Measurements from ENCODE around the gene FKBP1C. TPM values are rescaled to one million over a fixed set of nuclear protein-coding genes. Genes with fewer than 3 reads are reported as not detected.
"Not testable (repeated sequence)": the region's sequence is repeated elsewhere in the genome, so short reads cannot be mapped to it uniquely, and the experiment has no call there.

Gene FKBP1C
- total RNA-seq: 1 to 10 TPM in 1 of 5 donors, under 1 TPM in 4; 0.20 to 1.3 (median 0.55) TPM
- 0.17 TPM for total RNA-seq (2013)
- 0.06 to 1.1 (median 0.31) reads per million in 29 experiments for total RNA-seq

DNA sequence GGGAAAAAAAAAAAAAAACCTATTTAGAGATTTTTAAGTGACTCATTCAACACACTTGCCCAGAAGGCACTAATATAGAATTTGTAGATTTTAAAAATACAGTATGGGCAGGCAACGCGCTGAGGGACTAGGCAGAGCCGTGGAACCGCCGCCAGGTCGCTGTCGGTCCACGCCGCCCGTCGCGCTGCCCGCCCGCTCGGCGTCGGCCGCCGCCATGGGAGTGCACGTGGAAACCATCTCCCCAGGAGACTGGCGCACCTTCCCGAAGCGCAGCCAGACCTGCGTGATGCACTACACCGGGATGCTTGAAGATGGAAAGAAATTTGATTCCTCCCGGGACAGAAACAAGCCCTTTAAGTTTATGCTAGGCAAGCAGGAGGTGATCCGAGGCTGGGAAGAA is at the start of gene FKBP1C:
Gene FKBP1C, plus strand, starts transcription at position 127 of the 400 bp plus-strand sequence.
- H3K9me3 ChIP-seq; H3K27me3 Mint-ChIP-seq; H3K36me3 Mint-ChIP-seq; ATAC-seq (replicated peaks in 1 of 4); CTCF ChIA-PET; H3K4me1 Mint-ChIP-seq; H3K36me3 ChIP-seq (ENCODE audit: control insufficient read depth in 2 of 2, extremely low read depth in 1 of 2, insufficient read depth in 1 of 2, low read length in 1 of 2); H3K27me3 ChIP-seq (replicated peaks in 1 of 2; ENCODE audit: control insufficient read depth in 2 of 2, extremely low read depth in 1 of 2, insufficient read depth in 2 of 2, low read length in 1 of 2); H3K4me3 Mint-ChIP-seq; POLR2A ChIA-PET; H3K27ac ChIP-seq (ENCODE audit: low read length); DNase-seq; H3K4me1 ChIP-seq (ENCODE audit: control insufficient read depth in 1 of 2, extremely low read depth in 1 of 2, insufficient read depth in 2 of 2, low read length in 2 of 2); H3K27ac Mint-ChIP-seq; H3K4me3 ChIP-seq (ENCODE audit: control insufficient read depth in 1 of 2, extremely low read depth in 1 of 2, low read length in 1 of 2): not testable (repeated sequence)
- peaks cover 12 to 22% (median 15%) of the 10 kb centered on the region in 3 donors for H3K9me3 Mint-ChIP-seq
- WGBS (ENCODE audit: insufficient coverage): 96% methylated on average over 21 of the region's 27 CpGs

DNA sequence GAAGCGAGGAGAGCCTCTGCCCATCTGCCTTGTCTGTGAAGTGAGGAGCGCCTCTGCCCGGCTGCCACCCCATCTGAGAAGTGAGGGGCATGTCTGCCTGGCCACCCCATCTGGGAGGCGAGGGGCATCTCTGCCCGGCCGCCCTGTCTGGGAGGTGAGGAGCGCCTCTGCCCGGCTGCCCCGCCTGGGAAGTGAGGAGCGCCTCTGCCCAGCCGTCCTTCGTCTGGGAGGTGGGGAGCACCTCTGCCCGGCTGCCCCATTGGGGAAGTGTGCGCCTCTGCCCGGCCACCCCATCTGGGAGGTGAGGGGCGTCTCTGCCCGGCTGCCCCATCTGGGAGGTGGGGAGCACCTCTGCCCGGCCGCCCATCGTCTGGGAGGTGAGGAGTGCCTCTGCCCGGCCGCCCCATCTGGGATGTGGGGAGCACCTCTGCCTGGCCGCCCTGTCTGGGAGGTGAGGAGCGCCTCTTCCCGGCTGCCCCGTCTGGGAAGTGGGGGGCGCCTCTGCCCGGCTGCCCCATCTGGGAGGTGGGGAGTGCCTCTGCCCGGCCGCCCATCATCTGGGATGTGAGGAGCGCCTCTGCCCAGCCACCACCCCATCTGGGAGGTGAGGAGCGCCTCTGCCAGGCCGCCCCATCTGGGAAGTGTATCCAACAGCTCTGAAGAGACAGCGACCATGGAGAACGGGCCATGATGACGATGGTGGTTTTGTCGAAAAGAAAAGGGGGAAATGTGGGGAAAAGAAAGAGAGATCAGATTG is 47.0 kb upstream of the FKBP1C start:
- H3K36me3 Mint-ChIP-seq; H3K4me3 ChIP-seq (ENCODE audit: control insufficient read depth in 1 of 2, extremely low read depth in 1 of 2, low read length in 1 of 2); H3K27me3 Mint-ChIP-seq; H3K27me3 ChIP-seq (replicated peaks in 1 of 2; ENCODE audit: control insufficient read depth in 2 of 2, extremely low read depth in 1 of 2, insufficient read depth in 2 of 2, low read length in 1 of 2); H3K9me3 ChIP-seq; H3K4me1 Mint-ChIP-seq; POLR2A ChIA-PET; ATAC-seq (replicated peaks in 1 of 4); H3K4me1 ChIP-seq (ENCODE audit: control insufficient read depth in 1 of 2, extremely low read depth in 1 of 2, insufficient read depth in 2 of 2, low read length in 2 of 2); H3K4me3 Mint-ChIP-seq; H3K36me3 ChIP-seq (ENCODE audit: control insufficient read depth in 2 of 2, extremely low read depth in 1 of 2, insufficient read depth in 1 of 2, low read length in 1 of 2); DNase-seq; H3K27ac Mint-ChIP-seq; H3K27ac ChIP-seq (ENCODE audit: low read length); CTCF ChIA-PET: not testable (repeated sequence)
- peaks cover 7 to 22% (median 11%) of the 10 kb centered on the region in 3 donors for H3K9me3 Mint-ChIP-seq
- 84% methylated on average over 15 of the region's 37 CpGs for WGBS (ENCODE audit: insufficient coverage)

DNA sequence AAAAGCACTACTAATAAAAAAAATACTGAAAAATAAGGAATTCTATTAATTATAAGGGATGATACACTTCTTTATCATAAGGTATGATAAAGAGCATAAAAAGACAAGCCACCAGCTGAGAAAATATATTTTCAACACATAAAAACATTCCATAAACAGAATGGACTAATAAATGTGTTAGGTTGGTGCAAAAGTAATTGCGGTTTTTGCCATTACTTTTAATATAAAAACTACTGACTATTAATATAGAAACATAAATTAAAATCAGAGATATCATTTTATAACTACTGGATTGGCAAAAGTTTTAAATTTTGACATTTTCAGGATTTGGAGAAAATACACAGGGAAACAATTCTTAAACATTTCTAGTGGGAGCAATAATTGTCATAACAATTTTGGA is 37.1 kb upstream of the FKBP1C start:
- Mint-ChIP-seq H3K4me3 (no peak overlapping the region), H3K4me1 (no peaks in the 10 kb centered on the region), H3K9me3 (peaks cover 0 to 5% (median 0%) of the 10 kb centered on the region in 3 donors), H3K27me3 (no peaks in the 10 kb centered on the region), H3K27ac (no peak overlapping the region), H3K36me3 (no peaks in the 10 kb centered on the region)
- CTCF ChIA-PET: no interaction called here
- H3K9me3 ChIP-seq: no peaks in the 10 kb centered on the region
- POLR2A ChIA-PET: no interaction called here
- no peaks in the 10 kb centered on the region for H3K4me1 ChIP-seq (ENCODE audit: control insufficient read depth in 1 of 2, extremely low read depth in 1 of 2, insufficient read depth in 2 of 2, low read length in 2 of 2)
- H3K4me3 ChIP-seq (ENCODE audit: control insufficient read depth in 1 of 2, extremely low read depth in 1 of 2, low read length in 1 of 2): no peak overlapping the region
- H3K27ac ChIP-seq (ENCODE audit: low read length): no peak overlapping the region
- H3K27me3 ChIP-seq (replicated peaks in 1 of 2; ENCODE audit: control insufficient read depth in 2 of 2, extremely low read depth in 1 of 2, insufficient read depth in 2 of 2, low read length in 1 of 2): no peaks in the 10 kb centered on the region
- DNase-seq (no peak), ATAC-seq (replicated peaks in 1 of 4) (no peak)
- no CpG with 5 or more reads among the region's 1 CpG for WGBS (ENCODE audit: insufficient coverage)
- no peaks in the 10 kb centered on the region for H3K36me3 ChIP-seq (ENCODE audit: control insufficient read depth in 2 of 2, extremely low read depth in 1 of 2, insufficient read depth in 1 of 2, low read length in 1 of 2)

DNA sequence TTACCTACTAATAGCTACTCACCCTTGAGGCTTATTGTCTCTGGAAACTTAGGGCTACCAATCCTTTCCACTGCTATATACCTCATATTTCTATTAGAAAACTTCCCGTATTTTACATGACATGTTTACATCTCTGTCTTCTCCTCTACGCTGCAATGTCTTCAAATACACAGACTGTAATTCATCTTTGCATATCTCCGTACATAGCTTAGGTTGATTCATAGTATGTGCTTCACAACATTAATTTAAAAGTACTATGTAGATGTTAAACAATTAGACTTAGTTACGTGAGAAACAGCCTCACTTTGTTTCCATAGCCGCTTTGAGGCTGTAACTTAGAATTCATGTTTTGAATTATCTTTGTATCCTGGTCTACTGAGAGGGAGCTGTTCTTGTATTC is 35.1 kb upstream of the FKBP1C start:
- WGBS (ENCODE audit: insufficient coverage): 50% methylated on average over 1 of the region's 5 CpGs
- H3K27me3 ChIP-seq (replicated peaks in 1 of 2; ENCODE audit: control insufficient read depth in 2 of 2, extremely low read depth in 1 of 2, insufficient read depth in 2 of 2, low read length in 1 of 2): no peaks in the 10 kb centered on the region
- no peaks in the 10 kb centered on the region for H3K36me3 ChIP-seq (ENCODE audit: control insufficient read depth in 2 of 2, extremely low read depth in 1 of 2, insufficient read depth in 1 of 2, low read length in 1 of 2)
- no peak overlapping the region for H3K4me3 Mint-ChIP-seq
- DNase-seq: no peak
- no peak overlapping the region for H3K27ac ChIP-seq (ENCODE audit: low read length)
- H3K9me3 ChIP-seq: no peaks in the 10 kb centered on the region
- H3K4me1 Mint-ChIP-seq: no peaks in the 10 kb centered on the region
- H3K27me3 Mint-ChIP-seq: no peaks in the 10 kb centered on the region
- H3K36me3 Mint-ChIP-seq: no peaks in the 10 kb centered on the region
- H3K9me3 Mint-ChIP-seq: no peaks in the 10 kb centered on the region
- CTCF ChIA-PET: no interaction called here
- no peaks in the 10 kb centered on the region for H3K4me1 ChIP-seq (ENCODE audit: control insufficient read depth in 1 of 2, extremely low read depth in 1 of 2, insufficient read depth in 2 of 2, low read length in 2 of 2)
- no peak for ATAC-seq (replicated peaks in 1 of 4)
- H3K4me3 ChIP-seq (ENCODE audit: control insufficient read depth in 1 of 2, extremely low read depth in 1 of 2, low read length in 1 of 2): no peak overlapping the region
- POLR2A ChIA-PET: interaction anchor here in 1 of 2 donors (0.6 kb wide), 1 partner anchor 233 kb away, joined by 4 read pairs; no protein-coding TSS in a partner anchor
- no peak overlapping the region for H3K27ac Mint-ChIP-seq

DNA sequence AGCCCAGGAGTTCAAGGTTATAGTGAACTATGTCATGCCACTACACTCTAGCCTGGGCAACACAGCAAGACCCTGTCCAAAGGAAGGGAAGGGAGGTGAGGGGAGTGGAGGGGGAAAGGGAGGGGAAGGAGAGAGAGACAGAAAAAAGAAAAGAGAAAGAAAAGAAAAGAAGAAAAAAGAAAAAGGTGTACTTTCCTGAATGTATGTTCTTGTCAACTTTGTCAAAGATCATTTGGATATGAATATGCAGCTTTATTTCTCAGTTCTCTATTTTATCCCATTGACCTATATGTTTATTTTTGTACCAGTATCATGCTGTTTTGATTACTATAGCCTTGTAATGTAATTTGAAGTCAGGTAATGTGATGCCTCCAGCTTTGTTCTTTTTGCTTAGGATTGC is 30.9 kb upstream of the FKBP1C start:
- DNase-seq (no peak), ATAC-seq (replicated peaks in 1 of 4) (no peak)
- Histone ChIP-seq H3K27ac (ENCODE audit: low read length) (no peak overlapping the region), H3K9me3 (no peaks in the 10 kb centered on the region), H3K4me1 (ENCODE audit: control insufficient read depth in 1 of 2, extremely low read depth in 1 of 2, insufficient read depth in 2 of 2, low read length in 2 of 2) (no peaks in the 10 kb centered on the region), H3K27me3 (replicated peaks in 1 of 2; ENCODE audit: control insufficient read depth in 2 of 2, extremely low read depth in 1 of 2, insufficient read depth in 2 of 2, low read length in 1 of 2) (no peaks in the 10 kb centered on the region), H3K4me3 (ENCODE audit: control insufficient read depth in 1 of 2, extremely low read depth in 1 of 2, low read length in 1 of 2) (no peak overlapping the region), H3K36me3 (ENCODE audit: control insufficient read depth in 2 of 2, extremely low read depth in 1 of 2, insufficient read depth in 1 of 2, low read length in 1 of 2) (no peaks in the 10 kb centered on the region)
- H3K9me3 Mint-ChIP-seq: no peaks in the 10 kb centered on the region
- no peak overlapping the region for H3K27ac Mint-ChIP-seq
- no peaks in the 10 kb centered on the region for H3K36me3 Mint-ChIP-seq
- no peaks in the 10 kb centered on the region for H3K4me1 Mint-ChIP-seq
- POLR2A ChIA-PET: interaction anchor here in 1 of 2 donors (0.6 kb wide), 1 partner anchor 57 kb away, joined by 3 read pairs; no protein-coding TSS in a partner anchor
- no peak overlapping the region for H3K4me3 Mint-ChIP-seq
- CTCF ChIA-PET: no interaction called here
- no peaks in the 10 kb centered on the region for H3K27me3 Mint-ChIP-seq

DNA sequence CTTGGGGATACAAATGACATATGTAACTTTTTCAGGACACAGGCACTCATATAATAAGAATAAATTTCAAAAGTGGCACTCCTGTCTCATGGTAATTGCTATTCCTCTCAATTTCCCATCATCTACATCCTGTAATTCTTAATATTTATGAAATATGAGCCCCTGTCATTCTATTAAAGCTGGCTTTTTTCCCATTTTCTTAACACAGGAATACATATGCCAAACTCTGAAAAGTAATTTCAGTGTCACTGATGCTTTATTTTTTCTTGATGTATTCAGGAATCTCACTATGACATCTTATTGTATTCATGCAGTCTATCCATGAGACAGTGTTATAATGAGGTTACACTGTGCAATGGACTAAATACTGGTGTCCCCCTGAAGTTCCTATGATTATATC is 24.3 kb upstream of the FKBP1C start:
- no peaks in the 10 kb centered on the region for H3K9me3 ChIP-seq
- H3K4me1 ChIP-seq (ENCODE audit: control insufficient read depth in 1 of 2, extremely low read depth in 1 of 2, insufficient read depth in 2 of 2, low read length in 2 of 2): no peaks in the 10 kb centered on the region
- no peaks in the 10 kb centered on the region for H3K4me1 Mint-ChIP-seq
- ChIA-PET POLR2A (no interaction called here), CTCF (no interaction called here)
- H3K27me3 Mint-ChIP-seq: no peaks in the 10 kb centered on the region
- peaks cover 0 to 7% (median 2%) of the 10 kb centered on the region in 3 donors for H3K9me3 Mint-ChIP-seq
- no peak for ATAC-seq (replicated peaks in 1 of 4)
- H3K27ac Mint-ChIP-seq: no peak overlapping the region
- H3K36me3 ChIP-seq (ENCODE audit: control insufficient read depth in 2 of 2, extremely low read depth in 1 of 2, insufficient read depth in 1 of 2, low read length in 1 of 2): no peaks in the 10 kb centered on the region
- H3K27me3 ChIP-seq (replicated peaks in 1 of 2; ENCODE audit: control insufficient read depth in 2 of 2, extremely low read depth in 1 of 2, insufficient read depth in 2 of 2, low read length in 1 of 2): no peaks in the 10 kb centered on the region
- DNase-seq: no peak
- H3K4me3 ChIP-seq (ENCODE audit: control insufficient read depth in 1 of 2, extremely low read depth in 1 of 2, low read length in 1 of 2): no peak overlapping the region
- no peak overlapping the region for H3K27ac ChIP-seq (ENCODE audit: low read length)
- no peak overlapping the region for H3K4me3 Mint-ChIP-seq
- H3K36me3 Mint-ChIP-seq: no peaks in the 10 kb centered on the region

DNA sequence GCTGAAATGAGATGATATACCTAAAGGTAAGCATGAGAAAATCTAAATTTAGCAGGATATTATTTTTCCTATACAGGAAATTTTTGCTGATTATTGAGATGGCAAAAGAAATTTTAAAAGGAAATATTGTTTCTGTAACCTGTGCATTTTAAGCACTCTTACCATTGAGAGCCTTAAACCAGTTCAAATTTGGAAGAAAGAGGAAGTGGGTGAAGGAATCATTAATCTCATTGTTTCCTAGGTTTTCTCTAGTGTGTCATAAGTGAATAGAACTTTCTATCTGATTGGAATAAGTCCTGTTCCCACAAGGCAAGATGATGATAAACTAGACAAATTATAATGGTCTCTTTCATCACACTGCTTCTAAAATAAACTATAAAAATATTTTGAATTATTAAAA is 22.4 kb upstream of the FKBP1C start:
- ChIA-PET CTCF (no interaction called here), POLR2A (no interaction called here)
- H3K9me3 ChIP-seq: no peaks in the 10 kb centered on the region
- no peaks in the 10 kb centered on the region for H3K4me1 ChIP-seq (ENCODE audit: control insufficient read depth in 1 of 2, extremely low read depth in 1 of 2, insufficient read depth in 2 of 2, low read length in 2 of 2)
- DNase-seq (no peak), ATAC-seq (replicated peaks in 1 of 4) (no peak)
- H3K36me3 ChIP-seq (ENCODE audit: control insufficient read depth in 2 of 2, extremely low read depth in 1 of 2, insufficient read depth in 1 of 2, low read length in 1 of 2): no peaks in the 10 kb centered on the region
- no peaks in the 10 kb centered on the region for H3K36me3 Mint-ChIP-seq
- no peak overlapping the region for H3K27ac ChIP-seq (ENCODE audit: low read length)
- H3K27me3 ChIP-seq (replicated peaks in 1 of 2; ENCODE audit: control insufficient read depth in 2 of 2, extremely low read depth in 1 of 2, insufficient read depth in 2 of 2, low read length in 1 of 2): no peaks in the 10 kb centered on the region
- H3K27me3 Mint-ChIP-seq: no peaks in the 10 kb centered on the region
- no peak overlapping the region for H3K27ac Mint-ChIP-seq
- H3K4me3 ChIP-seq (ENCODE audit: control insufficient read depth in 1 of 2, extremely low read depth in 1 of 2, low read length in 1 of 2): no peak overlapping the region
- H3K9me3 Mint-ChIP-seq: peaks cover 0 to 13% (median 2%) of the 10 kb centered on the region in 3 donors
- no peak overlapping the region for H3K4me3 Mint-ChIP-seq
- no peaks in the 10 kb centered on the region for H3K4me1 Mint-ChIP-seq
